GM21526 (cell line): ENCODE data around the gene FBXW11.
"Not testable (repeated sequence)": the region's sequence is repeated elsewhere in the genome, so short reads cannot be mapped to it uniquely, and the experiment has no call there.

ENCODE experiments used
- ATAC-seq: cut with Tn5 transposase; IDR thresholded peaks from one replicate; pipeline ENCODE4 v1.9.1; 2021; ENCODE audit warnings: moderate library complexity; ENCODE audit not compliant: unreplicated experiment, low FRiP score

FBXW11 gene

DNA sequence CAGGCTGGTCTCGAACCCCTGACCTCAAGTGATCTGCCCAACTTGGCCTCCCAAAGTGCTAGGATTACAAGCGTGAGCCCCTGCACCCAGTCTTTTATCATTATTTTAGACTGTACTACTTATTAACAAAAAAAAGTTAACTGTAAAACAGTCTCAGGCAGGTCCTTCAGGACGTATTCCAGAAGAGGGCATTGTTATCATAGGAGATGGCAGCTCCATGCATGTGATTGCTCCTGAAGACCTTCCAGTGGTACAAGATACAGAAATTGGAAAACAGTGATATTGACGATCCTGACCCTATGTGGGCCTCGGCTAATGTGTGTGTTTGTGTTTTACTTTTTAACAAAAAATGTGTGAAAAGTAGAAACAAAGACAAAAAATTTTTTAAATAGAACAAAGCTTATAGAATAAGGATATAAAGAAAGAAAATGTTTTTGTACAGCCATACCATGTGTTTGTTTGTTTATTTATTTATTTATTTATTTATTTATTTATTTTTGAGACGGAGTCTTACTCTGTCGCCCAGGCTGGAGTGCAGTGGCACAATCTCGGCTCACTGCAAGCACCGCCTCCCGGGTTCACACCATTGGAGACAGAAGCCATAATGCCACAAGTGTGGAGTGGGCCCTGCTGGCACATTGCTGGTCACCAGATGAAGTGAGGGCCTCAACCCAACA lies 13.8 kb upstream of the FBXW11 start:
- ATAC-seq = not testable (repeated sequence)

DNA sequence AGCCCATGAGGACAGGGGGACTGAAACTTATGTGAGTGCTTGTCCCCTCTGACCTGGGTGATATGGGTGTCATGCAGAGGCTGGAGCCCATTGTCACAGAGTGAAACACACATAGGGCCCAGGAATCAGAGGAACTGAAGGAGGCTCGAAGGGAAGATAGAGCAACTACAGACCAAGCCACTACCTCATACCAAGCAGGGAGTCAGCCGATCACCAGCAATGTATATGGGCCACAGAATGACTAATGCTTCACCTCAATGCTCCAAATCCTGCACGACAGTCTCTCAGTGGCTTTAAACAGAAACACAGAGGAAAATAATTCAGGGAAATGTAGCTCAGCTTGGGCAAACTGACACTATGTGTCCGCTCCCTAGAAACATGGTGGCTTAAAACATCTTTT lies 8.9 kb upstream of the FBXW11 start:
- no peak for ATAC-seq

GRCh38 chr5:172010278-172010677 lies 3.8 kb upstream of the FBXW11 start:
- no peak for ATAC-seq

GRCh38 chr5:172009536-172010270 lies 3.3 kb upstream of the FBXW11 start:
- no peak for ATAC-seq

- no peak for ATAC-seq
These were observed 2.3 kb upstream of the FBXW11 start for GRCh38 chr5:172008689-172009141.

- ATAC-seq = no peak
These were observed 1.6 kb upstream of the FBXW11 start for GRCh38 chr5:172008111-172008455.

DNA sequence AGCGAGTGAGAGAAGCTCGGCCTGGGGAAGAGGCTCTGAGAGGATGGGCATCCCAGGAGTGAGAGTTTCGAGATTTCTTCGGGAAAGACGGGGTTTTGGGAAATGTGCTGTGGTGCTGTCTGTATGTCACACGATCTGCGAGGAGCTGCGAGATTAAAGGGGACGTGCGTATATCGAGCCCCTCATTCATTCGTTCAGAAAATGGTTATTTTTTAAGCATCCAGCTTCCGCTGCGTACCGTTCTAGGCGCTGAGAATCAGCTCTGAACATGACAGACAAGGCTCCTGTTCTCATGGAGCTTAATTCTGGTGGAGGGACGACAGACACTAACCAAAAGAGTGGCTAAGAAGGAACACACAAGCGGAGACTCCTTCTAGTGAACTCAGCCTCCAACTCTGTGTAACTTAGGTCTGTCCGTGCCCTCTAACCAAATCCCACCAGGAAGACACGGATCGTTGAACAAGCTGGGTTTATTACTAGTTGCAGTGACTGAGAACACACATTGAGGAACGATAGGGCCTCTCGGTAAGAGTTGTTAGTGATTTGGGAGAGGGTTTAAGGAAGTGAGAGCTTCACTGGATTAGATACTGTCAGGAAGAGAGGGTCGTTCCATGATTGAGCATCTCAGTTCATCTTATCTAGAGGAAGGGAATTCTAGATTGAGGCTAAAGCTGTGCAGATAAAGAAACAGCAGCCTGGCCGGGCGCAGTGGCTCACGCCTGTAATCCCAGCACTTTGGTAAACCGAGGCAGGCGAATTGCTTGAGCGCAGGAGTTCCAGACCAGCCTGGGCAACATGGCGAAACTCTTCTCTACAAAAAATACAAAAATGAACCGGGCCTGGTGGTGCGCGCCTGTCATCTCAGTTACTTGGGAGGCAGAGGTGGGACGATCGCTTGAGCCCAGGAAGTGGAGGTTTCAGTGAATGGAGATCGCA lies 1.0 kb upstream of the FBXW11 start:
- ATAC-seq = no peak

DNA sequence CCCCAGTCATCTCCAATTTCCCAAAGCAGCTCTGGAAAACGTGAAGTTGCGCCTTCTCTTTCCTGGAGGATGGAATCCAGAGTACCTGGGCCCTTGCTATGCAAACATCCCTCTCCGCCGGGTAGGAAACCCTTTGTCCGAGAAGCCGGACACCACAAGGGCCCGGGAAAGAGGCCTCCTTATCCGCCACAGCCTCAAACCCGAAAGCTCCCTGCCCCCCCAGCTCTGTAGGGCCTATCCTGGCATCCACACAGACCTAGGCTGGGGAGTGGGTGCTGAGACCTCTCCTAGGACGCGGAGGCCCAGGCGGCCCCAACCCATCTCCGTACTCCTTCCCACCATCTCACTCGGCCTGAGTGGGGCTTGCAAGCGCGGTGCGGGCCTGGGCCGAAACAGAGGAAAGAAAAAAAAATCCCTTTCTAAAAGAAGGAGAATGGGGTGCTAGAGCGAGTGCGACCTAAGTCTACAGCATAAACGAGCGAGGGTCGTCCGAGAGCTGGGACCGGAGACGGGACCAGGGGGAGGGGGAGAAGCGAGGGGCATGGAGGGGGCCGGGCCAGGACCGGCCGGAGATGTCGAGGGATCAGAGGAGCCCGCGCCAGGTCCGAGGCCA lies 624 bp downstream of the FBXW11 start:
- ATAC-seq = peak; percentile 5

- ATAC-seq = no peak
These were observed 1.6 kb downstream of the FBXW11 start for GRCh38 chr5:172004824-172005237.

GRCh38 chr5:172003746-172004145 lies 2.7 kb downstream of the FBXW11 start:
- no peak for ATAC-seq

DNA sequence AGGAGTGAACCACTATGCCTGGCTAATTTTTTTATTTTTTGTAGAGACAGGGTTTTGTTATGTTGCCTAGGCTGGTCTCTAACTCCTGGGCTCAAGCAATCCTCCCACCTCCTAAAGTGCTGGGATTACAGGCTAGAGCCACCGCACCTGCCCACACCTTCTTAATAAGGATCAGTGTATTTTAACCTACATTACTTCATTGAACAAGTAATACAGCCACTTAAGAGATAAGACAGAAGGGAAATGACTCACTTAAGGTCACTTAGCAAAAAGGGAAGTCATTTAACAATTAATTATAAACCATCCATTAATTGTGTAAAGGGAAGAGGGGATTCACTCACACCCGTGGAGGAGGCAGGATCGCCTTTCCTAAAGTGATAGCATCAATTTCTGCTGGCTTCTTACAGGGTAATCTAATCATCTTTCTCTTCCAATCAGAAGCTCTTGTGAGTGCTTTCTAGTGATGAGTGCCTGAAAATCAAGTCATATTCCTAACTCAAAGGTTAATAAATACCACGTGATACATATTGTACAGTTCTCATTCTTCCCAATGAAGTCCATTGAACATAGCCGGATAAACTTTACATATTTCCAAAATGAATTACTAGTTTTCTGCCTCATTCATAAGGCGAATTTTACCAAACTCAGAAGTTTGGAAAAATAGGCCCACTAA lies 3.5 kb downstream of the FBXW11 start:
- ATAC-seq = no peak

GRCh38 chr5:172002310-172002709 lies 4.1 kb downstream of the FBXW11 start:
- no peak for ATAC-seq

DNA sequence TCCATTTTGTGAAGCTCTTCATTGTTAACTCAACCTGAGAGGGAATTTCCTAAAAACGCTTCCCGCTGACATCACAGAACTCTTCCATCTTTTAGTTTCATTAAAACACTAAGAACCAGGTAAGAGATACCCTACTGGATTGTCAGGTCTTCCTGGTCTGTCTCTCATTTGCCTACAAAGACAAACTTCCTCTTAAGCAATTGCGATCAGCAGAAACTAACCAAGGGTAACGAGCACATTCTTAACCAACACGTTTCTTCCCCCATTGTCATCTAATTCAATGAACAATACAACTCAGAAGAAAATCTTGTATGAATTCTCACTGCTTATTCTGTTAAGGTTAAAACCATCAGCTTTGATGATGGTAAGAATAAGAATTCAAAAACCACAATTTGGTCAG lies 6.6 kb downstream of the FBXW11 start:
- peak; percentile 52 for ATAC-seq

DNA sequence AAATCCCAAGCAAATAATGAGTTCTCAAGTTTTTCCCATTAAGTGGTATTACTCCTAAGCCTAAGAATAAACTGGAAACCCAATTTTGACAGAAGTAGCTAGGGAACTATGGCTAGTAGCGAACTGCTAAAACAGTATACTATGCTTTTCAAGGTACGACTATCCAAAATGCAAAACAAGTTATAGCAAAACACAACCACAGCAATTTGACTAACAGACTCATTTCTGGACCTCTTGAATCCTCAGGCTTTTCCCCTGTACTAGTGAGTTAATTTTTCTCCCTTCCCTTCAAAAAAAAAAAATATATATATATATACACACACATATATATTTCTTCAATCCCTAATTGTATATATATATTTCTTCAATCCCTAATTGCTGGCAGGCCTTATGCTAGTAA lies 7.3 kb downstream of the FBXW11 start:
- ATAC-seq = no peak

- ATAC-seq = no peak
These were observed 9.4 kb downstream of the FBXW11 start for GRCh38 chr5:171997011-171997410.

DNA sequence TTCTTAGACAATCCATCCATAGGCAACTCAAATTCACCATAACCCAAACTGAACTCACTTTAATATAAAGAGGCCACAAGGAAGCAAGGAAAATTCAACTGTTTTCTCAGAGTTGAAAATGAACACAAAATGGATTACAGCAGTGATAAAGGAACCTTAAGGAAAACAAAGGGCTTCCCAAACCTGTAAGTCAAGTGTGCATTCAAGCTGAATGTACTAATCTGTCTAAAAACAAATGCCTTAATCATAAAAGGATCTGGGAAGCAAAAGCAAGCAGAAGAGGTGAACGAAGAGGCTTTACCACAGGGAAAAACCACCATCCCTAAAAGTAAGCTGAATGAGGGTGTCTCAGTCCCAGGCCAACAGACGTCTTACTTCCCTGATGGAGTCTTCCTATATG lies 13.6 kb downstream of the FBXW11 start:
- no peak for ATAC-seq

GRCh38 chr5:171992305-171992704 lies 14.1 kb downstream of the FBXW11 start:
- no peak for ATAC-seq

DNA sequence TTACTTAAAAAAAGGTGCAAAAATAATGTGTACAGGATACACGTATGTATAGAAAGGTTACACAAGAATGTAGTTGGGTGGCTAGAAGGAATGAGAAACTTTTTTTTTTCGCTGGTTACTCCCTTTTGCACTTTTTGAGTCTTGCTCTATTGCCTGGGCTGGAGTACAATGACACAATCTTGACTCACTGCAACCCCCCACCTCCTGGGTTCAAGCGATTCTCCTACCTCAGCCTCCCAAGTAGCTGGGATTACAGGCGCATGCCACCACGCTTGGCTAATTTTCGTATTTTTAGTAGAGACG lies 15.8 kb downstream of the FBXW11 start:
- ATAC-seq = no peak

- no peak for ATAC-seq
These were observed 16.3 kb downstream of the FBXW11 start for GRCh38 chr5:171989946-171990712.

GRCh38 chr5:171989276-171989675 lies 17.2 kb downstream of the FBXW11 start:
- peak; percentile 45 for ATAC-seq
